NB4 (cell line): ENCODE measurements around the gene CYP19A1.

Source experiments
- MYC ChIP-seq: IDR thresholded peaks from 2 replicates; pipeline ENCODE4 v1.6.1; 2011; ENCODE audit warnings: low read depth, low read length
- POLR2A ChIP-seq: IDR thresholded peaks from 2 replicates; pipeline ENCODE4 v1.6.1; 2011; ENCODE audit warnings: mild to moderate bottlenecking; ENCODE audit not compliant: insufficient read length; ENCODE audit errors: extremely low read depth
- TF ChIP-seq, protein P1 (sequence below): IDR thresholded peaks from one replicate; pipeline ENCODE4 v1.5.1; 2012; ENCODE audit warnings: low read depth, low read length
- TF ChIP-seq, protein P2 (sequence below): IDR thresholded peaks from 2 replicates; pipeline ENCODE4 v1.6.1; 2011; ENCODE audit warnings: low read depth, low read length

DNA sequence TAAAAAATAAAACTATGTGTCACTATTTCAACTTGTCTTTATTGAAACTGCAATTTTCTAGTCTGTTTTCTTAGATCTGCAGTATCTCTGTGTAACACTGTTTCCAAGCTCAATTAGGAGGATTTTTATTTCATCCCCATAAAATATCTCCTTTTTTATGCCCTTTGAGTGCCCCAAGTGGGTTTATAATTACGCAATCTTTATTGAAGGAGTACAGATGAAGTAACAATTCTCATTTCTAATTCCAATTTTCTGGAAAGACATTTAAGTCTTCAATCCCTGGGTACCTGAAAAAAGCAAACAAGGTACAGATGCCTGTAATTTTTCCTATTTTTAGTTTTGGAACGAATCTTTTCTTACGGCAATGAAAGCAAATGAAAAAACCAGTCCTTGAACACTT, 61.3 kb downstream of the CYP19A1 start:
- TF ChIP-seq, protein P1, sequence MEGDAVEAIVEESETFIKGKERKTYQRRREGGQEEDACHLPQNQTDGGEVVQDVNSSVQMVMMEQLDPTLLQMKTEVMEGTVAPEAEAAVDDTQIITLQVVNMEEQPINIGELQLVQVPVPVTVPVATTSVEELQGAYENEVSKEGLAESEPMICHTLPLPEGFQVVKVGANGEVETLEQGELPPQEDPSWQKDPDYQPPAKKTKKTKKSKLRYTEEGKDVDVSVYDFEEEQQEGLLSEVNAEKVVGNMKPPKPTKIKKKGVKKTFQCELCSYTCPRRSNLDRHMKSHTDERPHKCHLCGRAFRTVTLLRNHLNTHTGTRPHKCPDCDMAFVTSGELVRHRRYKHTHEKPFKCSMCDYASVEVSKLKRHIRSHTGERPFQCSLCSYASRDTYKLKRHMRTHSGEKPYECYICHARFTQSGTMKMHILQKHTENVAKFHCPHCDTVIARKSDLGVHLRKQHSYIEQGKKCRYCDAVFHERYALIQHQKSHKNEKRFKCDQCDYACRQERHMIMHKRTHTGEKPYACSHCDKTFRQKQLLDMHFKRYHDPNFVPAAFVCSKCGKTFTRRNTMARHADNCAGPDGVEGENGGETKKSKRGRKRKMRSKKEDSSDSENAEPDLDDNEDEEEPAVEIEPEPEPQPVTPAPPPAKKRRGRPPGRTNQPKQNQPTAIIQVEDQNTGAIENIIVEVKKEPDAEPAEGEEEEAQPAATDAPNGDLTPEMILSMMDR = no peak
- TF ChIP-seq POLR2A (no peak), MYC (no peak)
- TF ChIP-seq, protein P2, sequence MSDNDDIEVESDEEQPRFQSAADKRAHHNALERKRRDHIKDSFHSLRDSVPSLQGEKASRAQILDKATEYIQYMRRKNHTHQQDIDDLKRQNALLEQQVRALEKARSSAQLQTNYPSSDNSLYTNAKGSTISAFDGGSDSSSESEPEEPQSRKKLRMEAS = no peak
